Mammary epithelial cell (primary cell): ENCODE data around the gene MAP4K3.

Source experiments
- CTCF ChIP-seq, 2 donors: IDR thresholded peaks in 1 of 2; conservative IDR thresholded peaks in 1 of 2; 2 replicates each; pipeline ENCODE4 v1.5.1; 2011 to 2012; ENCODE audit warnings: inconsistent platforms in 2 of 2, low read length in 2 of 2, mild to moderate bottlenecking in 2 of 2, control low read depth in 1 of 2, low read depth in 1 of 2; ENCODE audit not compliant: insufficient read depth in 1 of 2; ENCODE audit errors: extremely low read depth in 1 of 2
- EZH2 ChIP-seq: IDR thresholded peaks from 2 replicates; pipeline ENCODE4 v1.6.1; 2012; ENCODE audit warnings: low read length, inconsistent platforms, borderline replicate concordance

DNA sequence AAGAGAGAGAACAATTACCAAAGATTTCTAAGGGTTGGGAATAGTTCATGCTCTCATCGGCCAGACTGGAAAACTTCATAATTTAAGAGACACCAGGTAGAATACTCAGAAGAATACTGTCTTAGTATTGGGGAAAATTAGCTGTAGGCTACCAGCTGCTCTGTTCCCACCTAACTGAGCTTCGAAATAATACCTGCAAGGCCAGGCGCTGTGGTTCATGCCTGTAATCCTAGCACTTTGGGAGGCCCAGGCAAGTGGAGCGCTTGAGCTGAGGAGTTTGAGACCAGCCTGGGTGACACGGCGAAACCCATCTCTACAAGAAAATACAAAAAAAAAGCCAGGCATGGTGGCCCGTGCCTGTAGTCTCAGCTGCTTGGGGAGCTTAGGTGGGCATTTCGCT, 35.8 kb downstream of the MAP4K3 start:
- TF ChIP-seq CTCF (conservative IDR thresholded peaks at IDR 0.05 in 1 of 2, IDR thresholded peaks at IDR 0.05 in 1 of 2; ENCODE audit: extremely low read depth in 1 of 2, insufficient read depth in 1 of 2, low read depth in 1 of 2, low read length in 2 of 2) (no peak), EZH2 (no peak)
